Kidney epithelial cell (primary cell): Measurements from ENCODE around the gene RBP7. TPM values are rescaled to one million over a fixed set of nuclear protein-coding genes. Genes with fewer than 3 reads are reported as not detected.
"Not testable (repeated sequence)": the region's sequence is repeated elsewhere in the genome, so short reads cannot be mapped to it uniquely, and the experiment has no call there.

Source experiments
- DNase-seq: peaks from one replicate; pipeline ENCODE4 v3.0.0-alpha.2; 2010; ENCODE audit warnings: low read depth
- H3K27me3 ChIP-seq: 2 replicates; pipeline ENCODE4 v1.6.0; 2011; ENCODE audit warnings: low read length; ENCODE audit not compliant: control insufficient read depth, insufficient read depth
- H3K36me3 ChIP-seq: 2 replicates; pipeline ENCODE4 v1.5.1; 2011; ENCODE audit warnings: low read length; ENCODE audit not compliant: control insufficient read depth, insufficient read depth
- H3K4me3 ChIP-seq: 2 replicates; pipeline ENCODE4 v1.5.1; 2011; ENCODE audit warnings: low read depth, mild to moderate bottlenecking, control low read depth, low read length
- total RNA-seq: library from RNA; depleted of rRNA; stranded (reverse); fragments of >200 nt; gene quantifications from 2 replicates; pipeline ENCODE4 v1.2.3, GENCODE V29; 2015
- TF ChIP-seq, protein P1 (sequence below): IDR thresholded peaks from 2 replicates; pipeline ENCODE4 v1.5.1; 2011; ENCODE audit warnings: mild to moderate bottlenecking, moderate library complexity, low read length, control low read depth, inconsistent platforms; ENCODE audit not compliant: insufficient read depth, poor library complexity, severe bottlenecking

Gene RBP7
- total RNA-seq, 1 donor from 2014 or later: 14.8 TPM

DNA sequence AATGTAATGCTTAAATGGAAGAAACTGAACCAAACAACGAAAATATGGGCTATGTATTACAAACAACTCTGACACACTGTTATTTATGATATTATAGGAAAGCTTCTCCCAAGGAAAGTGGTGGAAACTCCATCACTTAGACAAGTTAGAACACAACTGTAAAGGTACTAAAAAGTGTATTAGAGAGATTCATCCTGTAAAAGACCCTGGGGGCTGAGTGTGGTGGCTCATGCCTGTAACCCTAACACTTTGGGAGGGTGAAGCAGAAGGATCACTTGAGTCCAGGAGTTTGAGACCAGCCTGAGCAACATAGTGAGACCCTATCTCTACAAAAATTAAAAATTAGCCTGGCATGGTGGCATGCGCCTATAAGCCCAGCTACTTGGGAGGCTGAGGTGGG is 28.3 kb downstream of the RBP7 start:
- Histone ChIP-seq H3K4me3 (no peak overlapping the region), H3K27me3 (no peaks in the 10 kb centered on the region), H3K36me3 (no peaks in the 10 kb centered on the region)
- TF ChIP-seq, protein P1, sequence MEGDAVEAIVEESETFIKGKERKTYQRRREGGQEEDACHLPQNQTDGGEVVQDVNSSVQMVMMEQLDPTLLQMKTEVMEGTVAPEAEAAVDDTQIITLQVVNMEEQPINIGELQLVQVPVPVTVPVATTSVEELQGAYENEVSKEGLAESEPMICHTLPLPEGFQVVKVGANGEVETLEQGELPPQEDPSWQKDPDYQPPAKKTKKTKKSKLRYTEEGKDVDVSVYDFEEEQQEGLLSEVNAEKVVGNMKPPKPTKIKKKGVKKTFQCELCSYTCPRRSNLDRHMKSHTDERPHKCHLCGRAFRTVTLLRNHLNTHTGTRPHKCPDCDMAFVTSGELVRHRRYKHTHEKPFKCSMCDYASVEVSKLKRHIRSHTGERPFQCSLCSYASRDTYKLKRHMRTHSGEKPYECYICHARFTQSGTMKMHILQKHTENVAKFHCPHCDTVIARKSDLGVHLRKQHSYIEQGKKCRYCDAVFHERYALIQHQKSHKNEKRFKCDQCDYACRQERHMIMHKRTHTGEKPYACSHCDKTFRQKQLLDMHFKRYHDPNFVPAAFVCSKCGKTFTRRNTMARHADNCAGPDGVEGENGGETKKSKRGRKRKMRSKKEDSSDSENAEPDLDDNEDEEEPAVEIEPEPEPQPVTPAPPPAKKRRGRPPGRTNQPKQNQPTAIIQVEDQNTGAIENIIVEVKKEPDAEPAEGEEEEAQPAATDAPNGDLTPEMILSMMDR: no peak
- DNase-seq: no peak

DNA sequence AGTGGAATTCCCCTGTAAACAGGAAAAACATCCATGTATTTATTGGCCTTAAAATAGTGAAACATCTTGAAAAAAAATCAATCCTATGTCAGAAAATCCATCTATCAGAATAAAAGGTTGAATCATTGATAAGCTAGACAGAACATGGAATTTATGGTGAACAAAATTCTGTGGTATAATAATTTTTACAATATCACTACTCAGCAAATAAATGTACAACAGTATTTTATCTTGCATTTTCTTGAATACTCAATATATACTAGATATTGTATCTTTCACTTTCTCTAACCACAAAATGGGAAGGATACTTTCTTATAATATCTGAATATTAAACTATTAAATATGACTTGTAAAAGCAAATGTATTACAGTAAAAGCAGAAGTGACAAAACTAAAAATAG is 30.0 kb downstream of the RBP7 start:
- DNase-seq: no peak
- H3K4me3 ChIP-seq: no peak overlapping the region
- H3K36me3 ChIP-seq: no peaks in the 10 kb centered on the region
- H3K27me3 ChIP-seq: no peaks in the 10 kb centered on the region
- TF ChIP-seq, protein P1: no peak

DNA sequence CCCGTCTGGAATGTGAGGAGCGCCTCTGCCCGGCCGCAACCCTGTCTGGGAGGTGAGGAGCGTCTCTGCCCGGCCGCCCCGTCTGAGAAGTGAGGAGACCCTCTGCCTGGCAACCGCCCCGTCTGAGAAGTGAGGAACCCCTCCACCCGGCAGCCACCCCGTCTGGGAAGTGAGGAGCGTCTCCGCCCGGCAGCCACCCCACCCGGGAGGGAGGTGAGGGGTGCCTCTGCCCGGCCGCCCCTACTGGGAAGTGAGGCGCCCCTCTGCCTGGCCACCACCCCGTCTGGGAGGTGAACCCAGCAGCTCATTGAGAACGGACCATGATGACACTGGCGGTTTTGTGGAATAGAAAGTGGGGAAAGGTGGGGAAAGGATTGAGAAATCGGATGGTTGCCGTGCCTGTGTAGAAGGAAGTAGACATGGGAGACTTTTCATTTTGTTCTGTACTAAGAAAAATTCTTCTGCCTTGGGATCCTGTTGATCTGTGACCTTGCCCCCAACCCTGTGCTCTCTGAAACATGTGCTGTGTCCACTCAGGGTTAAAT is 32.0 kb downstream of the RBP7 start:
- not testable (repeated sequence) for H3K4me3 ChIP-seq, H3K36me3 ChIP-seq, H3K27me3 ChIP-seq, DNase-seq

DNA sequence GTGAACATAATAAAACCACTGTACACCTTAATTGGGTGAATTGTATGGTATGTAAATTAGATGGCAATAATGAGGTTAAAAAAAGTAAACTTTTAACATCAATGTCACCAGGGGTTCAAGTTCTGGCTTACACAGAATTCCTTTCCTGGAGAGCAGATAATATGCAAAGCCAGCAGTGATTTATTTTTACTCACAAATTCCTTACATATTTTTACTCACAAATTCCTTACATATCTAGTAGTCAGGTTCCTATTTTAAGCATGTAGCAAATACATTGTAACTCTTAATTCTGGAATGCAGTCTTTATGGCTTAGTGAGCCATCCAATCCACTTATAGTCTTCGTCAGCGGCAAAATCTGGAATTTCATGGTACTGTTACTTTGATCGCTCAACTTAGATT is 34.4 kb downstream of the RBP7 start:
- no peaks in the 10 kb centered on the region for H3K36me3 ChIP-seq
- TF ChIP-seq, protein P1: no peak
- H3K4me3 ChIP-seq: no peak overlapping the region
- H3K27me3 ChIP-seq: no peaks in the 10 kb centered on the region
- DNase-seq: no peak

DNA sequence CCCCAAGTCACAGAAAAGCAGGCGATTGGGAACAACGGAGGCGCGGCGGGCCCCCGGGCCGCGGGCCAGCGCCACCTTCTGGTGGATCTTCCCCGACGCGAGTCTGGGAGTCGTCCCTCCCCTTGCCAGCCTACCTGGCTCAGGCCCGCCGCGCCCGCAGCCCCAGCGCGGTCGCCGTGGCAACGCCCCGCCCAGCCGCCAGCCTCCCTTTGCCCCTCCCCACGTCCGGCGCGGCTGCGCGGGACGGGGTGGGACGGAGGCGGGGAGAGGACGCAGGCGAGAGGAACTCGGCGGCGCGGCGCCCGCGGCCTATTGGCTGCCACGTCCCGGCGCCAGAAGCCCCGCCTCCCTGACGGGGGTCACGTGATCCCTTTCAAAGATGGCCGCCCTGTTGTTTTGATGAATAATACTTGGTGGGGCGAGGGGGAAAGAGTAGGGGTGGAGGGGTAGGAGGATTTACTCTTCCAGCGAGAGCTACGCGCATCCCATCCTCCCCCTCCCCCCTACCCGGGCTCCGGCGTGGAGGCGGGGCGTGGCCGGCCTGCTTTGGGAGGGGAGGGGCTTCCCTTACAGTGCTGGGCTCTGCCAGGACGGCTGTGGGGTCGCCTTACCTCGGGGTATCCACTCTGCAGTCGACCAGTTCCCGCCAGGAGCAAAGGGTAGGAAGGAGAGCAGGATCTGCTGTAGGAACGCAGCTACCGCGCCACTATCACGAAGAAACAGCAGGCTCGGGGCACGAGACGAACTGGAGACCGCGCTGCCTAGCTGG is 35.7 kb downstream of the RBP7 start, which contains the start of gene UBE4B:
Gene UBE4B, plus strand, starts transcription at position 369 of the 769 bp plus-strand sequence. CDS start 713 bp downstream, outside the sequence.
- H3K36me3 ChIP-seq: no peaks in the 10 kb centered on the region
- H3K4me3 ChIP-seq: peak within 1 kb of the TSS; percentile 67
- no peaks in the 10 kb centered on the region for H3K27me3 ChIP-seq
- TF ChIP-seq, protein P1: peak; percentile 79
- peak; percentile 78 for DNase-seq

DNA sequence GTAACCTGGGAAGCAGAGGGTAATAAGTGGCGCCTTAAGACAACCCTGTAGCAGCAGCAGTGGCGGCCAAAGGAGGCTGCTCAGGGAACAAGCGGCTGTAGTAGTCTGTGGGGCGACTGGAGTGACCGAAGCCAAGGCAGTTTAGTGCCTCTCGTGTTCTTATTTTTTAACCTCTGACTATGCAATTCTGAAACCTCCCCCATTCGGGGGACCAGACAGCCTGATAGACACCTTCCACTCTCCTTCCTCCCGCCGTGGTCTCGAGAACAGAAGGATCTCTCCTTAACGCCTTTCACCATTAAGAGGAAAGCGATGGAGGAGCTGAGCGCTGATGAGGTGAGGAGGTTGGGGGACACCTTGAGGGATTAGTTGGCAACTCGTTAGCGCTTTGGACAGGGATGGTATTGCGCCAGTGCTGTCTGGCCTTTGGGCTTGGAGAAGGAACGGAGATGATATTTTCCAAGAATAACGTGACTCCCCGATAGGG is 36.4 kb downstream of the RBP7 start:
- H3K4me3 ChIP-seq: peak overlapping the region; percentile 67
- no peaks in the 10 kb centered on the region for H3K27me3 ChIP-seq
- no peak for DNase-seq
- TF ChIP-seq, protein P1: peak; percentile 9
- H3K36me3 ChIP-seq: no peaks in the 10 kb centered on the region
